NT2/D1 (cell line): Measurements from ENCODE around the gene PTPRK.

ENCODE experiments used
- DNase-seq: peaks from one replicate; pipeline ENCODE4 v3.0.0-alpha.2; 2011; ENCODE audit warnings: low read depth, low spot score
- H3K27me3 ChIP-seq: 2 replicates; pipeline ENCODE4 v1.6.0; 2011; ENCODE audit warnings: mild to moderate bottlenecking; ENCODE audit not compliant: insufficient read length, insufficient read depth
- H3K36me3 ChIP-seq: 2 replicates; pipeline ENCODE4 v1.6.1; 2011; ENCODE audit warnings: mild to moderate bottlenecking, low read length, mixed read lengths; ENCODE audit not compliant: insufficient read depth, insufficient read length
- H3K4me1 ChIP-seq: 2 replicates; pipeline ENCODE4 v1.5.1; 2011; ENCODE audit not compliant: insufficient read depth, insufficient read length
- H3K4me3 ChIP-seq: 2 replicates; pipeline ENCODE4 v1.5.1; 2011; ENCODE audit warnings: low read depth; ENCODE audit not compliant: insufficient read length
- H3K9ac ChIP-seq: 2 replicates; pipeline ENCODE4 v1.6.0; 2011; ENCODE audit warnings: low read depth; ENCODE audit not compliant: insufficient read length
- H3K9me3 ChIP-seq: 2 replicates; pipeline ENCODE4 v1.5.1; 2011; ENCODE audit warnings: mild to moderate bottlenecking, low read length; ENCODE audit not compliant: insufficient read depth
- SUZ12 ChIP-seq: IDR thresholded peaks from 2 replicates; pipeline ENCODE4 v1.6.1; 2011; ENCODE audit not compliant: insufficient read length, insufficient read depth; ENCODE audit errors: extremely low read depth
- YY1 ChIP-seq: IDR thresholded peaks from 2 replicates; pipeline ENCODE4 v1.6.1; 2011; ENCODE audit not compliant: insufficient read length, insufficient read depth
- ZNF274 ChIP-seq: IDR thresholded peaks from 2 replicates; pipeline ENCODE4 v1.6.1; 2011; ENCODE audit warnings: mild to moderate bottlenecking, low read depth, low read length

The PTPRK gene

GRCh38 chr6:128171182-128171581 is 349.2 kb downstream of the PTPRK start:
- H3K9me3 ChIP-seq = no peaks in the 10 kb centered on the region
- H3K4me3 ChIP-seq = no peak overlapping the region
- H3K4me1 ChIP-seq = no peaks in the 10 kb centered on the region
- TF ChIP-seq YY1 = no peak
- no peak for TF ChIP-seq SUZ12
- TF ChIP-seq ZNF274 = no peak
- H3K9ac ChIP-seq = no peak overlapping the region
- H3K36me3 ChIP-seq = no peaks in the 10 kb centered on the region
- no peak for DNase-seq
- H3K27me3 ChIP-seq = no peaks in the 10 kb centered on the region

- no peaks in the 10 kb centered on the region for H3K36me3 ChIP-seq
- no peak for DNase-seq
- no peaks in the 10 kb centered on the region for H3K27me3 ChIP-seq
- H3K9me3 ChIP-seq = no peaks in the 10 kb centered on the region
- no peak overlapping the region for H3K9ac ChIP-seq
- no peak for TF ChIP-seq ZNF274
- no peak for TF ChIP-seq YY1
- no peak for TF ChIP-seq SUZ12
- H3K4me1 ChIP-seq = no peaks in the 10 kb centered on the region
- H3K4me3 ChIP-seq = no peak overlapping the region
These were observed 352.2 kb downstream of the PTPRK start for GRCh38 chr6:128168244-128168643.

- no peak for DNase-seq
- H3K4me3 ChIP-seq = no peak overlapping the region
- no peaks in the 10 kb centered on the region for H3K36me3 ChIP-seq
- H3K9ac ChIP-seq = no peak overlapping the region
- no peak for TF ChIP-seq SUZ12
- no peak for TF ChIP-seq YY1
- TF ChIP-seq ZNF274 = no peak
- H3K27me3 ChIP-seq = no peaks in the 10 kb centered on the region
- no peaks in the 10 kb centered on the region for H3K9me3 ChIP-seq
- H3K4me1 ChIP-seq = no peaks in the 10 kb centered on the region
These were observed 352.8 kb downstream of the PTPRK start for GRCh38 chr6:128167552-128167951.

- Histone ChIP-seq H3K36me3 (no peaks in the 10 kb centered on the region), H3K9ac (no peak overlapping the region), H3K27me3 (no peaks in the 10 kb centered on the region), H3K4me1 (no peaks in the 10 kb centered on the region), H3K9me3 (no peaks in the 10 kb centered on the region), H3K4me3 (no peak overlapping the region)
- DNase-seq = no peak
- TF ChIP-seq YY1 (no peak), SUZ12 (no peak), ZNF274 (no peak)
These were observed 356.1 kb downstream of the PTPRK start for GRCh38 chr6:128164254-128164653.

- Histone ChIP-seq H3K9me3 (no peaks in the 10 kb centered on the region), H3K9ac (no peak overlapping the region), H3K4me1 (no peaks in the 10 kb centered on the region), H3K27me3 (no peaks in the 10 kb centered on the region), H3K4me3 (no peak overlapping the region), H3K36me3 (no peaks in the 10 kb centered on the region)
- no peak for DNase-seq
- no peak for TF ChIP-seq ZNF274
- TF ChIP-seq YY1 = no peak
- TF ChIP-seq SUZ12 = no peak
These were observed 358.0 kb downstream of the PTPRK start for GRCh38 chr6:128162423-128162822.

- TF ChIP-seq YY1 = no peak
- no peak for TF ChIP-seq ZNF274
- no peak for TF ChIP-seq SUZ12
- no peak for DNase-seq
- H3K4me3 ChIP-seq = no peak overlapping the region
These were observed 358.6 kb downstream of the PTPRK start for GRCh38 chr6:128161839-128162238.

GRCh38 chr6:128161263-128161662 is 359.1 kb downstream of the PTPRK start:
- H3K36me3 ChIP-seq = no peaks in the 10 kb centered on the region
- no peak for DNase-seq
- TF ChIP-seq YY1 (no peak), ZNF274 (no peak), SUZ12 (no peak)
- no peaks in the 10 kb centered on the region for H3K9me3 ChIP-seq
- no peaks in the 10 kb centered on the region for H3K4me1 ChIP-seq
- H3K9ac ChIP-seq = no peak overlapping the region
- H3K4me3 ChIP-seq = no peak overlapping the region
- no peaks in the 10 kb centered on the region for H3K27me3 ChIP-seq

More at GRCh38 chr6:128161839-128162238, 358.6 kb downstream of the PTPRK start:
- Histone ChIP-seq H3K9me3 (no peaks in the 10 kb centered on the region), H3K36me3 (no peaks in the 10 kb centered on the region), H3K27me3 (no peaks in the 10 kb centered on the region), H3K9ac (no peak overlapping the region), H3K4me1 (no peaks in the 10 kb centered on the region)
